HFFc6 (cell line): ENCODE results near the gene COL10A1. TPM values are rescaled to one million over a fixed set of nuclear protein-coding genes. Genes with fewer than 3 reads are reported as not detected.

Experiments used
- DNase-seq: peaks from one replicate; pipeline ENCODE4 v3.0.0-alpha.2; 2018
- H3K27ac Mint-ChIP-seq: 2 replicates; pipeline ENCODE4 v1.8.0; 2020; ENCODE audit warnings: mild to moderate bottlenecking, mixed read lengths
- H3K27me3 Mint-ChIP-seq: 2 replicates; pipeline ENCODE4 v1.8.0; 2021; ENCODE audit warnings: mild to moderate bottlenecking, moderate library complexity, mixed read lengths; ENCODE audit not compliant: insufficient read depth
- H3K36me3 Mint-ChIP-seq: 2 replicates; pipeline ENCODE4 v1.8.0; 2021; ENCODE audit warnings: low read depth, mixed read lengths
- H3K4me1 Mint-ChIP-seq: 2 replicates; pipeline ENCODE4 v1.8.0; 2020; ENCODE audit warnings: low read depth, mixed read lengths
- H3K4me3 Mint-ChIP-seq: 2 replicates; pipeline ENCODE4 v1.8.0; 2020; ENCODE audit warnings: mild to moderate bottlenecking, moderate library complexity, mixed read lengths
- H3K9me3 Mint-ChIP-seq: 2 replicates; pipeline ENCODE4 v1.8.0; 2020; ENCODE audit warnings: mild to moderate bottlenecking, mixed read lengths
- CTCF ChIP-seq: fragments of 200-600 bp; sonication (generic); IDR thresholded peaks from 2 replicates; pipeline ENCODE4 v1.5.0; 2021; ENCODE audit warnings: antibody characterized with exemption, mild to moderate bottlenecking
- total RNA-seq, 6 experiments: library from RNA; stranded (reverse); fragmentation: NEBNext Ultra II Directional; extraction: Animal tissue kit (Norgen Biotek cat#: 25700); gene quantifications; 2 replicates in 1 of 6; 3 replicates in 5 of 6; pipeline ENCODE4 v1.2.3, GENCODE V29; 2021

COL10A1 gene
- total RNA-seq, 6 experiments from 2014 or later, result 0.91 to 3.3 (median 1.9) TPM

- H3K9me3 Mint-ChIP-seq, result no peaks in the 10 kb centered on the region
- peak overlapping the region; percentile 31 for H3K4me3 Mint-ChIP-seq
- no peaks in the 10 kb centered on the region for H3K27me3 Mint-ChIP-seq
- peaks cover 15% of the 10 kb centered on the region for H3K4me1 Mint-ChIP-seq
- DNase-seq, result peak; percentile 61
- peak overlapping the region; percentile 71 for H3K27ac Mint-ChIP-seq
- H3K36me3 Mint-ChIP-seq, result no peaks in the 10 kb centered on the region
- TF ChIP-seq CTCF, result no peak
Observed at GRCh38 chr6:116144605-116145004, 18.7 kb upstream of the COL10A1 start.

GRCh38 chr6:116139917-116140316, 14.0 kb upstream of the COL10A1 start:
- DNase-seq, result no peak
- H3K4me3 Mint-ChIP-seq, result no peak overlapping the region
- H3K27ac Mint-ChIP-seq, result no peak overlapping the region
- H3K4me1 Mint-ChIP-seq, result peaks cover 13% of the 10 kb centered on the region
- H3K27me3 Mint-ChIP-seq, result no peaks in the 10 kb centered on the region
- peak; percentile 11; the same call in 1 of the 2 replicates for TF ChIP-seq CTCF
- H3K36me3 Mint-ChIP-seq, result no peaks in the 10 kb centered on the region; the same call in 1 of the 2 replicates
- no peaks in the 10 kb centered on the region for H3K9me3 Mint-ChIP-seq

GRCh38 chr6:116136933-116137340, 11.0 kb upstream of the COL10A1 start:
- Mint-ChIP-seq H3K36me3 (no peaks in the 10 kb centered on the region; the same call in 1 of the 2 replicates), H3K9me3 (no peaks in the 10 kb centered on the region), H3K4me1 (peaks cover 6% of the 10 kb centered on the region), H3K27me3 (no peaks in the 10 kb centered on the region), H3K27ac (no peak overlapping the region), H3K4me3 (no peak overlapping the region)
- DNase-seq, result no peak
- TF ChIP-seq CTCF, result no peak

GRCh38 chr6:116136373-116136772, 10.4 kb upstream of the COL10A1 start:
- Mint-ChIP-seq H3K4me3 (no peak overlapping the region), H3K36me3 (peaks cover 3% of the 10 kb centered on the region; the same call in 1 of the 2 replicates), H3K9me3 (no peaks in the 10 kb centered on the region), H3K27me3 (no peaks in the 10 kb centered on the region), H3K4me1 (peaks cover 6% of the 10 kb centered on the region), H3K27ac (no peak overlapping the region)
- no peak for TF ChIP-seq CTCF
- no peak for DNase-seq

- peaks cover 6% of the 10 kb centered on the region for H3K4me1 Mint-ChIP-seq
- H3K9me3 Mint-ChIP-seq, result no peaks in the 10 kb centered on the region
- H3K27me3 Mint-ChIP-seq, result no peaks in the 10 kb centered on the region
- H3K4me3 Mint-ChIP-seq, result no peak overlapping the region
- TF ChIP-seq CTCF, result no peak
- no peak overlapping the region for H3K27ac Mint-ChIP-seq
- DNase-seq, result no peak
- peaks cover 3% of the 10 kb centered on the region; the same call in 1 of the 2 replicates for H3K36me3 Mint-ChIP-seq
Observed at GRCh38 chr6:116133453-116133852, 7.5 kb upstream of the COL10A1 start.
